Hematopoietic multipotent progenitor cell (in vitro differentiated cells): ENCODE measurements around the gene ROBO1. TPM values are rescaled to one million over a fixed set of nuclear protein-coding genes. Genes with fewer than 3 reads are reported as not detected.
"Not testable (repeated sequence)": the region's sequence is repeated elsewhere in the genome, so short reads cannot be mapped to it uniquely, and the experiment has no call there.

Experiments
- DNase-seq, 3 donors: peaks; one replicate each; pipeline ENCODE4 v3.0.0-alpha.2; 2011 to 2015; ENCODE audit warnings: low read depth in 2 of 3, low spot score in 2 of 3
- total RNA-seq: library from RNA; depleted of rRNA; stranded (reverse); fragments of >200 nt; gene quantifications from one replicate; pipeline ENCODE4 v1.2.3, GENCODE V29; 2012

Gene ROBO1
- total RNA-seq, 1 donor: 3.2 TPM

GRCh38 chr3:78732471-78732870 is 1035.3 kb downstream of the ROBO1 start:
- DNase-seq: no peak

GRCh38 chr3:78729946-78730345 is 1037.9 kb downstream of the ROBO1 start:
- DNase-seq: no peak

- no peak for DNase-seq
Measured at GRCh38 chr3:78728406-78729145, 1039.2 kb downstream of the ROBO1 start.

- no peak for DNase-seq
Measured at GRCh38 chr3:78726545-78726944, 1041.3 kb downstream of the ROBO1 start.

- DNase-seq: no peak
Measured at GRCh38 chr3:78725703-78726246, 1042.0 kb downstream of the ROBO1 start.

GRCh38 chr3:78724859-78725258 is 1042.9 kb downstream of the ROBO1 start:
- DNase-seq: no peak

- DNase-seq: not testable (repeated sequence)
Measured at GRCh38 chr3:78724364-78724763, 1043.4 kb downstream of the ROBO1 start.

GRCh38 chr3:78721771-78722543 is 1045.8 kb downstream of the ROBO1 start:
- no peak for DNase-seq

GRCh38 chr3:78718707-78719106 is 1049.1 kb downstream of the ROBO1 start:
- DNase-seq: no peak

- no peak for DNase-seq
Measured at GRCh38 chr3:78717041-78717440, 1050.8 kb downstream of the ROBO1 start.

- DNase-seq: no peak
Measured at GRCh38 chr3:78712941-78713340, 1054.9 kb downstream of the ROBO1 start.

GRCh38 chr3:78712270-78712669 is 1055.5 kb downstream of the ROBO1 start:
- DNase-seq: no peak

GRCh38 chr3:78708565-78709073 is 1059.2 kb downstream of the ROBO1 start:
- DNase-seq: no peak

GRCh38 chr3:78707609-78708008 is 1060.2 kb downstream of the ROBO1 start:
- no peak for DNase-seq

- no peak for DNase-seq
Measured at GRCh38 chr3:78706906-78707523, 1060.8 kb downstream of the ROBO1 start.

GRCh38 chr3:78703944-78704343 is 1063.9 kb downstream of the ROBO1 start:
- no peak for DNase-seq

- DNase-seq: no peak
Measured at GRCh38 chr3:78701537-78701936, 1066.3 kb downstream of the ROBO1 start.

- DNase-seq: no peak
Measured at GRCh38 chr3:78698431-78698830, 1069.4 kb downstream of the ROBO1 start.

GRCh38 chr3:78697426-78697825 is 1070.4 kb downstream of the ROBO1 start:
- DNase-seq: no peak

- DNase-seq: no peak
Measured at GRCh38 chr3:78690766-78691165, 1077.0 kb downstream of the ROBO1 start.

GRCh38 chr3:78689378-78689777 is 1078.4 kb downstream of the ROBO1 start:
- DNase-seq: no peak
